HepG2 (cell line): ENCODE results near the gene SOX13. TPM values are rescaled to one million over a fixed set of nuclear protein-coding genes. Genes with fewer than 3 reads are reported as not detected.

Experiments
- CBFB ChIP-seq: sonication (generic); formaldehyde crosslinking; IDR thresholded peaks from 2 replicates; pipeline ENCODE4 v1.4.0; 2020; ENCODE audit warnings: missing genetic modification reagents
- CCDC6 ChIP-seq: sonication (generic); formaldehyde crosslinking; IDR thresholded peaks from 2 replicates; pipeline ENCODE4 v1.8.1; 2022; ENCODE audit warnings: mild to moderate bottlenecking, missing genetic modification reagents, moderate library complexity
- FIP1L1 ChIP-seq: fragments of 200-400 bp; formaldehyde crosslinking; IDR thresholded peaks from 2 replicates; pipeline ENCODE4 v1.6.1; 2018; ENCODE audit warnings: low read depth, mild to moderate bottlenecking, low read length, moderate library complexity, borderline replicate concordance; ENCODE audit not compliant: insufficient read depth
- GATA4 ChIP-seq: sonication (generic); IDR thresholded peaks from 2 replicates; pipeline ENCODE4 v1.6.1; 2016; ENCODE audit warnings: antibody characterized with exemption, low read depth, borderline replicate concordance
- GATAD2A ChIP-seq: IDR thresholded peaks from 2 replicates; pipeline ENCODE4 v1.6.1; 2016
- HOXA5 ChIP-seq: sonication (generic); formaldehyde crosslinking; IDR thresholded peaks from 2 replicates; pipeline ENCODE4 v1.4.0; 2020; ENCODE audit warnings: missing genetic modification reagents
- IRF2 ChIP-seq: IDR thresholded peaks from 2 replicates; pipeline ENCODE4 v1.6.1; 2018; ENCODE audit warnings: missing genetic modification reagents, missing compliant biosample characterization
- RARA ChIP-seq: IDR thresholded peaks from 2 replicates; pipeline ENCODE4 v1.6.1; 2016; ENCODE audit warnings: missing genetic modification reagents, missing compliant biosample characterization
- SNRNP70 ChIP-seq: fragments of 200-400 bp; formaldehyde crosslinking; IDR thresholded peaks from 2 replicates; pipeline ENCODE4 v1.6.1; 2017; ENCODE audit warnings: mild to moderate bottlenecking, low read depth, low read length, moderate library complexity
- SOX6 ChIP-seq, 2 experiments: fragments of 450-650 bp in 1 of 2; sonication (generic) in 1 of 2; formaldehyde crosslinking in 1 of 2; IDR thresholded peaks; 2 replicates each; pipeline versions ENCODE4 v1.4.0 to v1.6.1; 2017 to 2020; ENCODE audit warnings: antibody characterized with exemption in 1 of 2, mild to moderate bottlenecking in 1 of 2, missing genetic modification reagents in 1 of 2
- ZMYM3 ChIP-seq: sonication (generic); formaldehyde crosslinking; IDR thresholded peaks from 2 replicates; pipeline ENCODE4 v1.5.1; 2020; ENCODE audit warnings: mild to moderate bottlenecking, missing genetic modification reagents
- ZNF343 ChIP-seq: sonication (generic); formaldehyde crosslinking; IDR thresholded peaks from 2 replicates; pipeline ENCODE4 v1.4.0; 2020; ENCODE audit warnings: mild to moderate bottlenecking, missing genetic modification reagents
- ZNF367 ChIP-seq: sonication (generic); formaldehyde crosslinking; IDR thresholded peaks from 2 replicates; pipeline ENCODE4 v1.4.0; 2020; ENCODE audit warnings: missing genetic modification reagents, borderline replicate concordance
- ZNF431 ChIP-seq: sonication (generic); formaldehyde crosslinking; IDR thresholded peaks from 2 replicates; pipeline ENCODE4 v1.9.0; 2022; ENCODE audit warnings: missing genetic modification reagents, low read depth, mild to moderate bottlenecking, borderline replicate concordance
- ZNF496 ChIP-seq: sonication (generic); formaldehyde crosslinking; IDR thresholded peaks from 2 replicates; pipeline ENCODE4 v1.8.1; 2023; ENCODE audit warnings: mild to moderate bottlenecking, moderate library complexity, missing genetic modification reagents; ENCODE audit not compliant: insufficient replicate concordance
- ZNF558 ChIP-seq: sonication (generic); formaldehyde crosslinking; IDR thresholded peaks from 2 replicates; pipeline ENCODE4 v1.9.0; 2022; ENCODE audit warnings: mild to moderate bottlenecking, missing genetic modification reagents, borderline replicate concordance
- ZZZ3 ChIP-seq: sonication (generic); formaldehyde crosslinking; IDR thresholded peaks from 2 replicates; pipeline ENCODE4 v1.4.0; 2020; ENCODE audit warnings: missing genetic modification reagents, mild to moderate bottlenecking, borderline replicate concordance
- polyA plus RNA-seq, 8 experiments: library from polyadenylated mRNA; depleted of rRNA in 3 of 8; stranded (reverse) in 7 of 8; unstranded in 1 of 8; fragments of >200 nt; fragmentation: Illumina TruSeq in 4 of 8; extraction: Trizol in 4 of 8; gene quantifications; 2 replicates each; pipeline versions ENCODE4 v1.2.1 to v1.2.3, GENCODE V29; 2011 to 2016; ENCODE audit warnings: low read depth in 4 of 8, missing spikeins in 1 of 8, mixed read lengths in 1 of 8; ENCODE audit not compliant: insufficient read depth in 1 of 8
- total RNA-seq, 5 experiments: library from RNA; depleted of rRNA; stranded (reverse); fragments of >200 nt; fragmentation: Illumina TruSeq; extraction: Trizol; gene quantifications; 2 replicates each; pipeline ENCODE4 v1.2.3, GENCODE V29; 2016; ENCODE audit warnings: low read depth in 1 of 5
- TF ChIP-seq, protein P1 (sequence below), 2 experiments: IDR thresholded peaks; 2 replicates each; pipeline ENCODE4 v1.6.1; 2011 to 2012; ENCODE audit warnings: low read length in 2 of 2, borderline replicate concordance in 1 of 2, low read depth in 1 of 2, mild to moderate bottlenecking in 1 of 2, moderate library complexity in 1 of 2
- TF ChIP-seq, protein P2 (sequence below): sonication (generic); formaldehyde crosslinking; IDR thresholded peaks from 2 replicates; pipeline ENCODE4 v1.4.0; 2020; ENCODE audit warnings: missing genetic modification reagents
- TF ChIP-seq, protein P3 (sequence below): sonication (generic); formaldehyde crosslinking; IDR thresholded peaks from 2 replicates; pipeline ENCODE4 v1.8.0; 2022; ENCODE audit warnings: missing genetic modification reagents, mild to moderate bottlenecking, inconsistent platforms, borderline replicate concordance
- TF ChIP-seq, protein P4 (sequence below): sonication (generic); formaldehyde crosslinking; IDR thresholded peaks from 2 replicates; pipeline ENCODE4 v1.8.0; 2022; ENCODE audit warnings: mild to moderate bottlenecking, missing genetic modification reagents
- TF ChIP-seq, protein P5 (sequence below): sonication (generic); formaldehyde crosslinking; IDR thresholded peaks from 2 replicates; pipeline ENCODE4 v1.5.1; 2020; ENCODE audit warnings: mild to moderate bottlenecking, missing genetic modification reagents, borderline replicate concordance

Gene SOX13
- total and polyA plus RNA-seq, 2 of the 13 experiments (the other 11 are each of a cell fraction or from before 2014, with no cell fraction given): 13.3 to 15.8 TPM

DNA sequence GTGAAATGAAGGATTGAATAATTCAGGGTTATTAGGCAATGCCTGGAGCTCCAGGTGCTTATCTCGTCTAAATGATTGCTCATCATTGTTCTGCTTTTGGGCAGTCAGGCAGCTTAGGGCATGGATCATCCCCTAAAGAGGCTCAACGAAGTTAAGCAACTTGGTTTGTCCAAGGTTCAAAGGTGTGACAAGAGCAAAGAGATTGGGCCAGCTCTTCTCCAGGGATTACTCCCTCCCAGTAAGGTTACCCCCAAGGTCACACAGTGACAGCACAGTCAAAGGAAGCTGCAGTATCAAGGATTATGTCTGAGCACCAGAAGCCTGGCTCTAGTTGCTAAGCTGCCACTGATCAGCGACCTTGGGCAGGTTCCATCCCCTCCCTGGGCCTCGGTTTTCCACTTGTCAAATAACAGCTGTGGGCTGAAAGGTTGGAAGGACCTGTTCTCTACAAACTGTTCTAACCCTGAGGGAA is 72.2 kb downstream of the SOX13 start (continued):
- TF ChIP-seq, protein P1, sequence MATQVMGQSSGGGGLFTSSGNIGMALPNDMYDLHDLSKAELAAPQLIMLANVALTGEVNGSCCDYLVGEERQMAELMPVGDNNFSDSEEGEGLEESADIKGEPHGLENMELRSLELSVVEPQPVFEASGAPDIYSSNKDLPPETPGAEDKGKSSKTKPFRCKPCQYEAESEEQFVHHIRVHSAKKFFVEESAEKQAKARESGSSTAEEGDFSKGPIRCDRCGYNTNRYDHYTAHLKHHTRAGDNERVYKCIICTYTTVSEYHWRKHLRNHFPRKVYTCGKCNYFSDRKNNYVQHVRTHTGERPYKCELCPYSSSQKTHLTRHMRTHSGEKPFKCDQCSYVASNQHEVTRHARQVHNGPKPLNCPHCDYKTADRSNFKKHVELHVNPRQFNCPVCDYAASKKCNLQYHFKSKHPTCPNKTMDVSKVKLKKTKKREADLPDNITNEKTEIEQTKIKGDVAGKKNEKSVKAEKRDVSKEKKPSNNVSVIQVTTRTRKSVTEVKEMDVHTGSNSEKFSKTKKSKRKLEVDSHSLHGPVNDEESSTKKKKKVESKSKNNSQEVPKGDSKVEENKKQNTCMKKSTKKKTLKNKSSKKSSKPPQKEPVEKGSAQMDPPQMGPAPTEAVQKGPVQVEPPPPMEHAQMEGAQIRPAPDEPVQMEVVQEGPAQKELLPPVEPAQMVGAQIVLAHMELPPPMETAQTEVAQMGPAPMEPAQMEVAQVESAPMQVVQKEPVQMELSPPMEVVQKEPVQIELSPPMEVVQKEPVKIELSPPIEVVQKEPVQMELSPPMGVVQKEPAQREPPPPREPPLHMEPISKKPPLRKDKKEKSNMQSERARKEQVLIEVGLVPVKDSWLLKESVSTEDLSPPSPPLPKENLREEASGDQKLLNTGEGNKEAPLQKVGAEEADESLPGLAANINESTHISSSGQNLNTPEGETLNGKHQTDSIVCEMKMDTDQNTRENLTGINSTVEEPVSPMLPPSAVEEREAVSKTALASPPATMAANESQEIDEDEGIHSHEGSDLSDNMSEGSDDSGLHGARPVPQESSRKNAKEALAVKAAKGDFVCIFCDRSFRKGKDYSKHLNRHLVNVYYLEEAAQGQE (IDR thresholded peaks at IDR 0.05; ENCODE audit: borderline replicate concordance in 1 of 2, low read depth in 1 of 2, low read length in 2 of 2): no peak
- TF ChIP-seq SOX6 (IDR thresholded peaks at IDR 0.05) (no peak), SOX6 (CRISPR knock-in tag; IDR thresholded peaks at IDR 0.05) (peak; percentile 97), RARA (CRISPR knock-in tag) (peak; percentile 70), GATA4 (0 out of 2 replicates have a peak, but pooled peaks have one; percentile 7), ZNF367 (CRISPR knock-in tag) (no peak), ZNF558 (CRISPR knock-in tag) (no peak), FIP1L1 (no peak), ZZZ3 (CRISPR knock-in tag) (no peak), HOXA5 (CRISPR knock-in tag) (no peak), ZNF431 (peak; percentile 47; the same call in 1 of the 2 replicates), ZMYM3 (CRISPR knock-in tag) (peak; percentile 42; the same call in 1 of the 2 replicates), CCDC6 (CRISPR knock-in tag) (peak; percentile 61; the same call in 1 of the 2 replicates), IRF2 (CRISPR knock-in tag) (peak; percentile 61), ZNF496 (CRISPR knock-in tag) (no peak), GATAD2A (peak; percentile 99), CBFB (CRISPR knock-in tag) (peak; percentile 74; the same call in 1 of the 2 replicates), ZNF343 (CRISPR knock-in tag) (no peak), SNRNP70 (no peak)
- TF ChIP-seq, protein P2, sequence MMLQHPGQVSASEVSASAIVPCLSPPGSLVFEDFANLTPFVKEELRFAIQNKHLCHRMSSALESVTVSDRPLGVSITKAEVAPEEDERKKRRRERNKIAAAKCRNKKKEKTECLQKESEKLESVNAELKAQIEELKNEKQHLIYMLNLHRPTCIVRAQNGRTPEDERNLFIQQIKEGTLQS (CRISPR knock-in tag): peak; percentile 80
- TF ChIP-seq, protein P3, sequence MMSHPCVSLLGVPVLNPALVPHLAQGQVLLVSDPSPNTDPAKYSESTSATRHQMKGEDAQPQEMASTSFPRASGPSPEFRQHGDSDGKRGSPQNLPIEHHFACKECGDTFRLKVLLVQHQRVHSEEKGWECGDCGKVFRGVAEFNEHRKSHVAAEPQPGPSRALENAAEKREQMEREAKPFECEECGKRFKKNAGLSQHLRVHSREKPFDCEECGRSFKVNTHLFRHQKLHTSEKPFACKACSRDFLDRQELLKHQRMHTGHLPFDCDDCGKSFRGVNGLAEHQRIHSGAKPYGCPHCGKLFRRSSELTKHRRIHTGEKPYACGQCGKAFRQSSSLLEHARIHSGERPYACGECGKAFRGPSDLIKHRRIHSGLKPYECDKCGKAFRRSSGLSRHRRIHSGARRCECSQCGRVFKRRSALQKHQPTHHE: no peak
- TF ChIP-seq, protein P4, sequence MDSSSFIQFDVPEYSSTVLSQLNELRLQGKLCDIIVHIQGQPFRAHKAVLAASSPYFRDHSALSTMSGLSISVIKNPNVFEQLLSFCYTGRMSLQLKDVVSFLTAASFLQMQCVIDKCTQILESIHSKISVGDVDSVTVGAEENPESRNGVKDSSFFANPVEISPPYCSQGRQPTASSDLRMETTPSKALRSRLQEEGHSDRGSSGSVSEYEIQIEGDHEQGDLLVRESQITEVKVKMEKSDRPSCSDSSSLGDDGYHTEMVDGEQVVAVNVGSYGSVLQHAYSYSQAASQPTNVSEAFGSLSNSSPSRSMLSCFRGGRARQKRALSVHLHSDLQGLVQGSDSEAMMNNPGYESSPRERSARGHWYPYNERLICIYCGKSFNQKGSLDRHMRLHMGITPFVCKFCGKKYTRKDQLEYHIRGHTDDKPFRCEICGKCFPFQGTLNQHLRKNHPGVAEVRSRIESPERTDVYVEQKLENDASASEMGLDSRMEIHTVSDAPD (CRISPR knock-in tag): no peak; the same call in 1 of the 2 replicates
- TF ChIP-seq, protein P5, sequence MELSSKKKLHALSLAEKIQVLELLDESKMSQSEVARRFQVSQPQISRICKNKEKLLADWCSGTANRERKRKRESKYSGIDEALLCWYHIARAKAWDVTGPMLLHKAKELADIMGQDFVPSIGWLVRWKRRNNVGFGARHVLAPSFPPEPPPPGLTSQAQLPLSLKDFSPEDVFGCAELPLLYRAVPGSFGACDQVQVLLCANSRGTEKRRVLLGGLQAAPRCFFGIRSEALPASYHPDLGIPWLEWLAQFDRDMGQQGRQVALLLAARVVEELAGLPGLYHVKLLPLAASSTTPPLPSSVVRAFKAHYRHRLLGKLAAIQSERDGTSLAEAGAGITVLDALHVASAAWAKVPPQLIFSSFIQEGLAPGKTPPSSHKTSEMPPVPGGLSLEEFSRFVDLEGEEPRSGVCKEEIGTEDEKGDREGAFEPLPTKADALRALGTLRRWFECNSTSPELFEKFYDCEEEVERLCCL (CRISPR knock-in tag): no peak
